Activated naive CD4-positive, alpha-beta T cell treated with Interleukin-2 at 50 U/mL for 16 hours (primary cell): ENCODE data around the gene CEACAM1.
A peak's percentile ranks its signal among the peaks of the same experiment; 100 is the strongest.
"Not testable (repeated sequence)": the region's sequence is repeated elsewhere in the genome, so short reads cannot be mapped to it uniquely, and the experiment has no call there.

Source experiments
- DNase-seq: peaks from one replicate; pipeline ENCODE4 v3.0.0-alpha.2; 2020

CEACAM1 gene

DNA sequence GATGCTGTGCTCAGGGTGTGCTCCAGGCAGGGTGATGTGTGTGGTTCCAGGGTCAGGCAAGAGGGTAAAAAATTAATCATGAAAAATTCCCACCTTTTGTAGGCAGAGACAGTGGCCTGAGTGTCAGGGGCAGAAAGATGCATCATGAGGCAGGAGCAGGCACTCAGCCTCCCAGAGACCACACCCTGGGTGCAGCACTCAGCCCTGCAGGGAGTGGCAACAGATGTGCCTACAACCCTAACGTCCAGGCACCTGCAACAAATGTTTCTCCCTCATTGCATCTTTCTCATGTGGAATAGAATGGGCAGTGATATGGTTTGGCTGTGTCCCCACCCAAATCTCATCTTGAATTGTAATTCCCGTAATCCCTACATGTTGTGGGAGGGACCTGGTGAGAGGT, 19.6 kb upstream of the CEACAM1 start:
- DNase-seq, result no peak

DNA sequence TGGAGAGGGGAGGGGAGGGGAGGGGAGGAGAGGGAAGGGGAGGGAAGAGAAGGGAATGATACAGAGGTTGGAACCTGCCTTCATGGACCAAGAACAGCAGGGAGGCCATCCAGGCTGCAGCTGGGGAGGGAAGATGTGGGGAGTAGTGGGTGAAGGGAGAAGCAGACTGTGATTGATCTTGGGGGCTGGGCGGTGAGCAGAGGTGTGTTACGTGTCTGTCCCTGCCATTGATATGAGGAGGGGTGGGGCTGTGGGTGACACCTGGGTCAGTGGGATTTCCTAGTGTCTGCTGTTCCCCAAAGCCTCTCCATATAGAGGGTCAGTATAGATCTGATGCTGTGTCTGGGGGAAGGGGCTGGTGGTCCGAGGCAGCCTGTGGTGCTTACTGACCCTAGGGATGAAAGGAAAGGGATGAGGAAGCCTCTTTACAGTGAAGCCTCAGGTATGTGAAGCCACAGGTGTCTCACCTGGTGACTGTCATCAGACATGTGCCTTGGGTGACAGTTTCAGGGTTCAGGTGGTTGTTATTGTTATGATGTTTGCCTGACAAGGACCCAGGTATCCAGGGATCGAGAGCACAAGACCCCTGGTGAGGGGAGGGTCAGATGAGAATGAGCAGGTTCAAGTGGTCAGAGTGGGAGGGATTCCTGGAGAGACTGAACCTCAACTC, 18.7 kb upstream of the CEACAM1 start:
- no peak for DNase-seq

- DNase-seq, result no peak
Observed at GRCh38 chr19:42544146-42544545, 15.9 kb upstream of the CEACAM1 start.

- no peak for DNase-seq
Observed at GRCh38 chr19:42542791-42543190, 14.5 kb upstream of the CEACAM1 start.

- no peak for DNase-seq
Observed at GRCh38 chr19:42540071-42540553, 11.8 kb upstream of the CEACAM1 start.

GRCh38 chr19:42538841-42539709, 10.8 kb upstream of the CEACAM1 start:
- DNase-seq, result no peak

DNA sequence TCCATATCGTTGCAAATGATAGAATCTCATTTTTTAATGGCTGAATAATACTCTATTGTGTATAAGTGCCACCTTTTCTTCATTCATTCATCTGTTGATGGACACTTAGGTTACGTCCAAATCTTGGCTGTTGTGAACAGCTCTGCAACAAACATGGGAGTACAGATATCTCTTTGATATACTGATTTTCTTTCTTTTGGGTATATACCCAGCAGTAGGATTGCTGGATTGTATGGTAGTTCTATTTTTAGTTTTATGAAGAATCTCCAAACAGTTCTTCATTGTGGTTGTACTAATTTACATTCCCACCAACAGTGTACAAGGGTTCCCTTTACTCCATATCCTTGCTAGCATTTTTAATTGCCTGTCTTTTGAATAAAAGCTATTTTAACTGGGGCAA, 7.0 kb upstream of the CEACAM1 start:
- DNase-seq, result not testable (repeated sequence)

GRCh38 chr19:42534391-42534790, 6.1 kb upstream of the CEACAM1 start:
- no peak for DNase-seq

GRCh38 chr19:42532891-42533290, 4.6 kb upstream of the CEACAM1 start:
- no peak for DNase-seq

GRCh38 chr19:42531313-42531712, 3.0 kb upstream of the CEACAM1 start:
- DNase-seq, result no peak

DNA sequence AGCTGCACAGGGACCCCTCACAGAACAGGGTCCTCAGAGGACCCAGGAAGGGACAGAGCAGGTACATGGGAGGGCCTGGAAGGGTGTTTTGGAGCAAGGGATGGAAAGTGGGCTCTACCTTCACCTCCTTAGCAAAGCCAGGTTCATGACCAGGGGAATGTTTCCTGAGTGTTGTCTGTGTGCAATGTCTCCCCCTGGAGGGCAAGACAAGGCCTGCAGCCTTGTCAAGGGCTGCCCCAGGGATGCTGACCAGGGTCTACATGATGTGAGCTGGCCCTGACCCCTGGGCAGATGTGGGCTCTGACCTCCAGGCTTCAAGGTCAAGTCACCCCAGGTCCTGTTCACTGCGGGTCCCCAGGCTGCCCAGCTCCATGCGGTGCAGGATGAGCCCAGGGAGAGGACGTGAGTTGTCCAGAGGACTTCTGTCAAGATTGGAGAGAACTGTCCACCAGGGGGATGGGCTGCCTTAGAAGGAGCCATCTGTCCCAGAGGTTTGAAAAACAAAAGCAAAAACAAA, 1.0 kb upstream of the CEACAM1 start:
- DNase-seq, result peak; percentile 71

- no peak for DNase-seq
Observed at GRCh38 chr19:42524943-42525342, 3.3 kb downstream of the CEACAM1 start.

- no peak for DNase-seq
Observed at GRCh38 chr19:42524250-42524649, 4.0 kb downstream of the CEACAM1 start.

GRCh38 chr19:42522262-42522661, 6.0 kb downstream of the CEACAM1 start:
- not testable (repeated sequence) for DNase-seq

GRCh38 chr19:42521346-42522030, 6.8 kb downstream of the CEACAM1 start:
- DNase-seq, result no peak

GRCh38 chr19:42519108-42519507, 9.2 kb downstream of the CEACAM1 start:
- DNase-seq, result no peak

DNA sequence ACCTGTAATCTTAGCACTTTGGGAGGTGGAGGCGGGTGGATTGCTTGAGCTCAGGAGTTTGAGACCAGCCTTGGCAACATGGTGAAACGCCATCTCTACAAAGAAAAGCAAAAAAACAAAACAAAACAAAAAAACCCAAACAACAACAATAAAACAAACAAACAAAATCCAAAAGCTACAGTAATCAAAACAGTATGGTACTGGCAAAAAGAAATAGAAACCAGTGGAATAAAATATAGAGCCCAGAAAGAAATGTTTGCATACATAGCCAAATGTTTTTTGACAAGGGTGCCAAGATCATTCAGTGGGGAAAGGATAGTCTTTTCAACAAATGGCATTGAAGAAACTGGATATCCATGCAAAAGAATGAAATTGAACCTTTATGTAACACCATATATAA, 11.5 kb downstream of the CEACAM1 start:
- DNase-seq, result no peak

DNA sequence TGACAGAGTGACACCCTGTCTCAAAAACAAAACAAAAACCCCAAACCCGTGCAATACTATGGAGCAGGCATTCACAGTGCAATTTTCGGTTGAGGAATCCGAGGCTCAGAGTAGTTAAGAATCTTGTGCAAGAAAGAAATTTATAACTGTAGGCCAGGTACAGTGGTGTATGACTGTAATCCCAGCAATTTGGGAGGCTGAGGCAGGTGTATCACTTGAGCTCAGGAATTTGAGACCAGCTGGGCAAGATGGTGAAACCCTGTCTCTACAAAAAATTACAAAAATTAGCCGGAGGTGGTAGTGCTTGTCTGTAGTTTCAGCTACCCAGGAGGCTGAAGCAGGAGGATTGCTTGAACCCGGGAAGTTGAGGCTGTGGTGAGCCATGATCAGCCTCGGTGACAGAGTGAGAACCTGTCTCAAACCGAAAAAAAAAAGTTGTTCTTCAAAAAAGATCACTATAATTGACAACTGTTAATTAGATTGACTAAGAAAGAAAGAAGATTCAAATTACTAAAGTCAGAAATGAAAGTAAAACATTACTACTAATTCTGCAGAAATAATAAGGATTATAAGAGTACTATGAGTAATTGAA, 12.9 kb downstream of the CEACAM1 start:
- DNase-seq, result no peak

DNA sequence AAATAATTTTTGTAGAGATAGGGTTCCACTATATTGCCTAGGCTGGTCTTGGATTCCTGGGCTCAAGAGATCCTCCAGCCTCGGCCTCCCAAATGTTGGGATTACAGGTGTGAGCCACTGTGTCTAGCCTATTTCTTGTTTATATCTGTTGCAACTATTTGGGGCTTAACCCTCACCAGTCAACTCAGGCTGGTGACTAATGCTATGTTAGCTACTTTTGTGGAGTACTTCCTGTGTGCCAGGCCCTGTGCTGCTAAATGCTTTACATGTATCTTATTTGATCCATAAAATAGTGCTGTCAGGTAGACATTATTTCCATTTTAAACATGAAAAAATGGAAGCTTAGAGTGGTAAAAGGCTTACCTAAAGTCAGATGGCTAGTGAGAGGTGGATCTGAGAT, 13.8 kb downstream of the CEACAM1 start:
- no peak for DNase-seq

GRCh38 chr19:42512743-42513304, 15.5 kb downstream of the CEACAM1 start:
- peak; percentile 16 for DNase-seq

DNA sequence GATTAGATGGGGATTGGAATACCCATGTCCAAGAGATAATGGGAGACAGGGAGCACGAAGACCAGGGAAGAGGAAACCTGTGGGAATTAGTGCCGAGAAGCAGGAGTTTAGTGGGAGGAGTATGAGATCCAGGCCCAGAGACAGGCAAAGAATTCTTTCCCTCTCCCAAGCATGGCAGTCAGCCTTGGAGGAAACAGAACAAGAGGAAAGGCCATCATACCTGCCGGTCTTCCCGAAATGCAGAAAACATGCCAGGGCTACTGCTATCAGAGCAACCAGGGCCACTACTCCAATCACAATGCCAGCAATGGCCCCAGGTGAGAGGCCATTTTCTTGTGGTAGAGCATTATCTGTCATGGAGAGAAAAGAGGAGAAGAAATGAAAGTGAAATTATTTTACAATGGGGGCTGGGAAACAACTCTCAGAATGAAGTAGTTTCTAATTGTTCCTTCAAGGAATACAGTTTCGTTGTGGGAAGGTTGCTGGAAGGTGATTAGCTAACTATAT, 16.1 kb downstream of the CEACAM1 start:
- DNase-seq, result no peak

- DNase-seq, result no peak
Observed at GRCh38 chr19:42511340-42511739, 16.9 kb downstream of the CEACAM1 start.
